ENCODE measurements around the gene CAB39.

CAB39 gene

DNA sequence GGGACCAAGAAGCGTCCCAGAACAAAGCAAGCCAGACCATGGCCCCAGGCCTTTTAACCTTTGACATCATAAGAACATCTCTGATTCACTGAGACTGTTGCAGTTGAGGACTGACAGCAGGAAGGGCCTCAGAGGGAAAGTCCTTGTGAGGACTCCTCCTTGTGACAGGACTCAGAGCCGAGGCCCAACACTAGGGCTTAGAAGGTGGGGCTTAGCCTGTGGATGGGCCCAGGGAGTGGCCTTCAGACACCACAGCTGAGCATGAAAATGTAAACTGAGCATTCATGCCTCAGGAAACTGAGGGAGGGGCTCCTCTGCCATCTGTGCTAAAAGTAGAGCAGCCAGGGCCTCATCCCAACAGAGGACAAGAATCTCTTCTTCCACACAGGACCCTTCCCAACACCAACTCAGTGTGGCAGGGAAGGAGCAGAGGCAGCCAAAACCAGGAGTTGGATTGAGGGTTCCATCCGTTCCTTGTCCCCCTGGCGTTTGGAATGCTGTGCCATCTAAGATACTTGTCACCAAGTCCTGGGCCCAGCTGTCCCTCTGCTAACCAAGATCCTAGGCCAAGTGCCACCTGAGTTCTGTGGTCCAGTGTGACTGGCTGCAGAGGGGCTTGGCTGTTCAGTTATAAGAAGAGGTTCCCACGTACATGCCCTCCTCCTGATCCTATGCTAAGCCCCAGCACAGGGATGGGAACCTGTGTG lies 37.5 kb upstream of the CAB39 start:
- no peak for DNase-seq
- Histone ChIP-seq H2BK15ac (ENCODE audit: low read depth, poor library complexity, severe bottlenecking) (no peak overlapping the region), H4K8ac (ENCODE audit: low read length) (no peak overlapping the region), H2AK5ac (ENCODE audit: low read length, severe bottlenecking) (no peak overlapping the region), H3K27ac (ENCODE audit: low read length, poor library complexity, severe bottlenecking) (no peak overlapping the region), H3K9ac (ENCODE audit: low read length) (no peak overlapping the region), H4K91ac (ENCODE audit: low read length) (no peak overlapping the region), H3K27me3 (ENCODE audit: control insufficient read depth in 1 of 2, insufficient read depth in 1 of 2, low read length in 2 of 2) (no peaks in the 10 kb centered on the region), H3K14ac (ENCODE audit: low read length in 2 of 2) (no peak overlapping the region), H3K4me2 (ENCODE audit: low read length, poor library complexity, severe bottlenecking) (no peak overlapping the region), H2AFZ (ENCODE audit: low read depth, low read length) (no peak overlapping the region), H3K4me3 (ENCODE audit: insufficient read depth in 1 of 2, low read depth in 1 of 2, low read length in 2 of 2) (no peak overlapping the region), H2BK5ac (ENCODE audit: low read depth, low read length, poor library complexity, severe bottlenecking) (no peak overlapping the region), H3K9me3 (ENCODE audit: control insufficient read depth, low read length) (no peaks in the 10 kb centered on the region), H3K4ac (ENCODE audit: low read depth in 1 of 2, low read length in 2 of 2) (no peak overlapping the region), H3K4me1 (ENCODE audit: control insufficient read depth, insufficient read depth, low read depth, low read length) (peaks cover 10% of the 10 kb centered on the region), H2BK120ac (ENCODE audit: low read depth, low read length) (no peak overlapping the region), H3K79me1 (replicated peaks; ENCODE audit: low read length, poor library complexity, severe bottlenecking) (no peaks in the 10 kb centered on the region), H3K36me3 (ENCODE audit: control insufficient read depth in 1 of 2, insufficient read depth in 2 of 2, low read depth in 1 of 2, low read length in 2 of 2) (no peaks in the 10 kb centered on the region), H3K23ac (ENCODE audit: low read length in 2 of 2) (no peak overlapping the region), H2BK12ac (ENCODE audit: low read length in 2 of 2) (no peak overlapping the region), H3K18ac (ENCODE audit: low read depth in 1 of 2, low read length in 2 of 2) (no peak overlapping the region)
- 69% methylated on average over 4 of the region's 5 CpGs for WGBS

DNA sequence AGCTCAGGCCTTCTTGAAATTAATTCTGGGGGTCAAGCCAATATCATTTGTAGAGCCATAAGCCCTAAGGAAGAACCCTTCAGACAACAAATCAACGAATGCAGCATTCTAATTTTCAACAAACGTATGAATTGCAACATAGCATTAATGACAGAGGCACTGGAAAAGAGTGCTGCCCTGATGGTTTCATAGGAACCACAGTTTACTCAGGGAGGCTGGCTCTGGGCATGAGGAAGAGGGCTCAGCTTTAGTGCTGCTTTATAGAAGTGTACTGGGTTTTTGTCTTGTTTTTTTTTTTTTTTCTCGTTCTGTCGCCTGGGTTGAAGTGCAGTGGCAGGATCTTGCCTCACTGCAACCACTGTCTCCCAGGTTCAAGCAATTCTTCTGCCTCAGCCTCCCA lies 36.1 kb upstream of the CAB39 start:
- DNase-seq, result no peak

DNA sequence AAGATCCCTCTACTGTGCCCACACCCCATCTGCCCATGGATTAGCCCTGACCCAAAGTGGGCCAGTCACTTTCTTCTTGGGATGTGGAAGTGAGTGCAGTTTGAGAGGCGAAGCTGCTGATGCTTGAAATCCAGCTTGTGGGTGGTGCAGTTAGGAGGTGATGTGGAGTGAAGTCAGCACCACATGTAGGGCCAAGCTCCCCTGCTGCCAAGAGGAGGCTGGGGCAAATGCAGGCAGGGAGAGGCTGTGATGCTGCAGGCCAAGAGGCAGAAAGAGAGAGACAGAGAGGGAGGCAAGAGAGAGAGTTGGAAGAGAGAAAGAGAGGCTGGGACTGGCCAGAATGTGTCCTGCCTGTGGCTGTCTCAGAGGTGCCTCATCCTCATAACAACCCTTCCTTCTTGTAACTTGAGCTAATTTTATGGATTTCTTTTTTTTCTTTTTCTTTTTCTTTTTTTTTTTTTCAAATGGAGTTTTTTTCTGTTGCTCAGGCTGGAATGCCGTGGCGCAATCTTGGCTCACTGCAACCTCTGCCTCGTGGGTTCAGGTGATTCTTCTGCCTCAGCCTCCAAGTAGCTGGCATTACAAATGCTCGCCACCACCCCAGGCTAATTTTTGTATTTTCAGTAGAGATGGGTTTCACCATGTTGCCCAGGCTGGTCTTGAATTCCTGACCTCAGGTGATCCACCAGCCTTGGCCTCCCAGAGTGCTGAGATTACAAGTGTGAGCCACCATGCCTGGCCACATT lies 35.3 kb upstream of the CAB39 start:
- Histone ChIP-seq H3K9me3 (ENCODE audit: control insufficient read depth, low read length) (no peaks in the 10 kb centered on the region), H2BK12ac (ENCODE audit: low read length in 2 of 2) (no peak overlapping the region), H3K27ac (ENCODE audit: low read length, poor library complexity, severe bottlenecking) (no peak overlapping the region), H3K36me3 (ENCODE audit: control insufficient read depth in 1 of 2, insufficient read depth in 2 of 2, low read depth in 1 of 2, low read length in 2 of 2) (no peaks in the 10 kb centered on the region), H2AFZ (ENCODE audit: low read depth, low read length) (no peak overlapping the region), H4K8ac (ENCODE audit: low read length) (no peak overlapping the region), H3K79me1 (replicated peaks; ENCODE audit: low read length, poor library complexity, severe bottlenecking) (no peaks in the 10 kb centered on the region), H3K4me3 (ENCODE audit: insufficient read depth in 1 of 2, low read depth in 1 of 2, low read length in 2 of 2) (no peak overlapping the region), H3K27me3 (ENCODE audit: control insufficient read depth in 1 of 2, insufficient read depth in 1 of 2, low read length in 2 of 2) (no peaks in the 10 kb centered on the region), H2BK5ac (ENCODE audit: low read depth, low read length, poor library complexity, severe bottlenecking) (no peak overlapping the region), H4K91ac (ENCODE audit: low read length) (no peak overlapping the region), H2AK5ac (ENCODE audit: low read length, severe bottlenecking) (no peak overlapping the region), H3K9ac (ENCODE audit: low read length) (peak overlapping the region; percentile 45), H3K14ac (ENCODE audit: low read length in 2 of 2) (no peak overlapping the region), H3K4ac (ENCODE audit: low read depth in 1 of 2, low read length in 2 of 2) (no peak overlapping the region), H2BK15ac (ENCODE audit: low read depth, poor library complexity, severe bottlenecking) (no peak overlapping the region), H3K4me2 (ENCODE audit: low read length, poor library complexity, severe bottlenecking) (no peak overlapping the region), H3K4me1 (ENCODE audit: control insufficient read depth, insufficient read depth, low read depth, low read length) (peaks cover 8% of the 10 kb centered on the region), H3K23ac (ENCODE audit: low read length in 2 of 2) (no peak overlapping the region), H3K18ac (ENCODE audit: low read depth in 1 of 2, low read length in 2 of 2) (no peak overlapping the region), H2BK120ac (ENCODE audit: low read depth, low read length) (no peak overlapping the region)
- no peak for DNase-seq
- WGBS, result 92% methylated on average over 5 of the region's 5 CpGs

More for the DNA sequence above, 36.1 kb upstream of the CAB39 start:
- no peak overlapping the region for H2BK15ac ChIP-seq (ENCODE audit: low read depth, poor library complexity, severe bottlenecking)
- H3K9ac ChIP-seq (ENCODE audit: low read length), result no peak overlapping the region
- H3K27ac ChIP-seq (ENCODE audit: low read length, poor library complexity, severe bottlenecking), result no peak overlapping the region
- H3K27me3 ChIP-seq (ENCODE audit: control insufficient read depth in 1 of 2, insufficient read depth in 1 of 2, low read length in 2 of 2), result no peaks in the 10 kb centered on the region
- no peak overlapping the region for H3K4me2 ChIP-seq (ENCODE audit: low read length, poor library complexity, severe bottlenecking)
- H2BK120ac ChIP-seq (ENCODE audit: low read depth, low read length), result no peak overlapping the region
- no peak overlapping the region for H2AFZ ChIP-seq (ENCODE audit: low read depth, low read length)
- no peak overlapping the region for H3K23ac ChIP-seq (ENCODE audit: low read length in 2 of 2)
- H4K8ac ChIP-seq (ENCODE audit: low read length), result no peak overlapping the region
- peaks cover 8% of the 10 kb centered on the region for H3K4me1 ChIP-seq (ENCODE audit: control insufficient read depth, insufficient read depth, low read depth, low read length)
- no peaks in the 10 kb centered on the region for H3K79me1 ChIP-seq (replicated peaks; ENCODE audit: low read length, poor library complexity, severe bottlenecking)
- no peak overlapping the region for H3K4me3 ChIP-seq (ENCODE audit: insufficient read depth in 1 of 2, low read depth in 1 of 2, low read length in 2 of 2)
- peak overlapping the region; percentile 50 for H2AK5ac ChIP-seq (ENCODE audit: low read length, severe bottlenecking)
- no peaks in the 10 kb centered on the region for H3K9me3 ChIP-seq (ENCODE audit: control insufficient read depth, low read length)
- H2BK12ac ChIP-seq (ENCODE audit: low read length in 2 of 2), result no peak overlapping the region
- no peak overlapping the region for H3K18ac ChIP-seq (ENCODE audit: low read depth in 1 of 2, low read length in 2 of 2)
- no peak overlapping the region for H3K14ac ChIP-seq (ENCODE audit: low read length in 2 of 2)
- H3K4ac ChIP-seq (ENCODE audit: low read depth in 1 of 2, low read length in 2 of 2), result no peak overlapping the region
- no peak overlapping the region for H4K91ac ChIP-seq (ENCODE audit: low read length)
- no peaks in the 10 kb centered on the region for H3K36me3 ChIP-seq (ENCODE audit: control insufficient read depth in 1 of 2, insufficient read depth in 2 of 2, low read depth in 1 of 2, low read length in 2 of 2)
- WGBS, result 96% methylated on average over 3 of the region's 4 CpGs
- H2BK5ac ChIP-seq (ENCODE audit: low read depth, low read length, poor library complexity, severe bottlenecking), result no peak overlapping the region

DNA sequence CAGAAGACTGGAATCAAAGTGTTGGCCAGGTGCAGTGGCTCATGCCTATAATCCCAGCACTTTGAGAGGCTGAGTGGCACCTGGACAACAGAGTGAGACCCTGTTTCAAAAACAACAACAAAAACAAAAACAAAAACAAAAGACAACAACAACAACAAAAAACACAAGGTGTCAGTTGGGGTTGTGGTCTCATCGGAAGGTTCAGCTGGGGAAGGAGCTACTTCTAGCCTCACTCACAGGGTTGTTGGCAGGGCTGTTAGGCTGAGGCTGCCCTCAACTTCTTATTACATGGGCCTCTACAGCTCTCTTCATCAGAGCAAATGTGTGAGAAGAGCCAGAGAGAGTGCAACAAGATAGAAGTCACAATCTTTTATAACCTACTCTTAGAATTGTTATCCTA lies 34.6 kb upstream of the CAB39 start:
- Histone ChIP-seq H3K4me1 (ENCODE audit: control insufficient read depth, insufficient read depth, low read depth, low read length) (peaks cover 6% of the 10 kb centered on the region), H4K91ac (ENCODE audit: low read length) (no peak overlapping the region), H3K23ac (ENCODE audit: low read length in 2 of 2) (no peak overlapping the region), H3K18ac (ENCODE audit: low read depth in 1 of 2, low read length in 2 of 2) (no peak overlapping the region), H2BK120ac (ENCODE audit: low read depth, low read length) (no peak overlapping the region), H3K27ac (ENCODE audit: low read length, poor library complexity, severe bottlenecking) (no peak overlapping the region), H4K8ac (ENCODE audit: low read length) (no peak overlapping the region), H3K9ac (ENCODE audit: low read length) (no peak overlapping the region), H3K79me1 (replicated peaks; ENCODE audit: low read length, poor library complexity, severe bottlenecking) (no peaks in the 10 kb centered on the region), H3K4me2 (ENCODE audit: low read length, poor library complexity, severe bottlenecking) (no peak overlapping the region), H3K4me3 (ENCODE audit: insufficient read depth in 1 of 2, low read depth in 1 of 2, low read length in 2 of 2) (no peak overlapping the region), H3K36me3 (ENCODE audit: control insufficient read depth in 1 of 2, insufficient read depth in 2 of 2, low read depth in 1 of 2, low read length in 2 of 2) (no peaks in the 10 kb centered on the region), H3K14ac (ENCODE audit: low read length in 2 of 2) (no peak overlapping the region), H2AK5ac (ENCODE audit: low read length, severe bottlenecking) (no peak overlapping the region), H2BK5ac (ENCODE audit: low read depth, low read length, poor library complexity, severe bottlenecking) (no peak overlapping the region), H3K9me3 (ENCODE audit: control insufficient read depth, low read length) (no peaks in the 10 kb centered on the region), H2AFZ (ENCODE audit: low read depth, low read length) (no peak overlapping the region), H3K4ac (ENCODE audit: low read depth in 1 of 2, low read length in 2 of 2) (no peak overlapping the region), H2BK15ac (ENCODE audit: low read depth, poor library complexity, severe bottlenecking) (no peak overlapping the region), H2BK12ac (ENCODE audit: low read length in 2 of 2) (no peak overlapping the region), H3K27me3 (ENCODE audit: control insufficient read depth in 1 of 2, insufficient read depth in 1 of 2, low read length in 2 of 2) (no peaks in the 10 kb centered on the region)
- 100% methylated on average over 1 of the region's 1 CpG for WGBS
- DNase-seq, result no peak
